Measurements from ENCODE around the gene NEGR1. TPM values are rescaled to one million over a fixed set of nuclear protein-coding genes. Genes with fewer than 3 reads are reported as not detected.

The NEGR1 gene
- total RNA-seq, 1 donor from 2014 or later: 8.6 TPM

- Mint-ChIP-seq H3K4me3 (ENCODE audit: unreplicated experiment) (no peak overlapping the region), H3K4me1 (ENCODE audit: low read depth, unreplicated experiment) (no peaks in the 10 kb centered on the region), H3K27ac (ENCODE audit: unreplicated experiment) (no peak overlapping the region), H3K36me3 (ENCODE audit: low read depth, unreplicated experiment) (no peaks in the 10 kb centered on the region), H3K27me3 (ENCODE audit: low read depth, unreplicated experiment) (no peaks in the 10 kb centered on the region), H3K9me3 (ENCODE audit: unreplicated experiment) (peaks cover 14% of the 10 kb centered on the region)
- Histone ChIP-seq H3K9ac (ENCODE audit: low read length) (no peak overlapping the region), H3K4me1 (ENCODE audit: insufficient read depth, low read length) (no peaks in the 10 kb centered on the region), H2AFZ (ENCODE audit: low read depth, low read length) (no peak overlapping the region), H3K27ac (ENCODE audit: low read depth, low read length) (no peak overlapping the region), H3K79me2 (ENCODE audit: insufficient read depth, low read length) (no peaks in the 10 kb centered on the region), H3K36me3 (ENCODE audit: insufficient read depth, low read length) (no peaks in the 10 kb centered on the region), H3K27me3 (ENCODE audit: insufficient read depth, low read length) (no peaks in the 10 kb centered on the region), H3K4me3 (ENCODE audit: insufficient read depth, low read depth, low read length) (no peak overlapping the region), H3K4me2 (ENCODE audit: low read length) (no peak overlapping the region), H3K9me3 (ENCODE audit: insufficient read depth, low read depth, low read length) (no peaks in the 10 kb centered on the region), H4K20me1 (ENCODE audit: insufficient read depth, low read length) (no peaks in the 10 kb centered on the region)
- TF ChIP-seq, protein P1, sequence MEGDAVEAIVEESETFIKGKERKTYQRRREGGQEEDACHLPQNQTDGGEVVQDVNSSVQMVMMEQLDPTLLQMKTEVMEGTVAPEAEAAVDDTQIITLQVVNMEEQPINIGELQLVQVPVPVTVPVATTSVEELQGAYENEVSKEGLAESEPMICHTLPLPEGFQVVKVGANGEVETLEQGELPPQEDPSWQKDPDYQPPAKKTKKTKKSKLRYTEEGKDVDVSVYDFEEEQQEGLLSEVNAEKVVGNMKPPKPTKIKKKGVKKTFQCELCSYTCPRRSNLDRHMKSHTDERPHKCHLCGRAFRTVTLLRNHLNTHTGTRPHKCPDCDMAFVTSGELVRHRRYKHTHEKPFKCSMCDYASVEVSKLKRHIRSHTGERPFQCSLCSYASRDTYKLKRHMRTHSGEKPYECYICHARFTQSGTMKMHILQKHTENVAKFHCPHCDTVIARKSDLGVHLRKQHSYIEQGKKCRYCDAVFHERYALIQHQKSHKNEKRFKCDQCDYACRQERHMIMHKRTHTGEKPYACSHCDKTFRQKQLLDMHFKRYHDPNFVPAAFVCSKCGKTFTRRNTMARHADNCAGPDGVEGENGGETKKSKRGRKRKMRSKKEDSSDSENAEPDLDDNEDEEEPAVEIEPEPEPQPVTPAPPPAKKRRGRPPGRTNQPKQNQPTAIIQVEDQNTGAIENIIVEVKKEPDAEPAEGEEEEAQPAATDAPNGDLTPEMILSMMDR (IDR thresholded peaks at IDR 0.05; ENCODE audit: insufficient read depth, low read depth, low read length): no peak
- no peak for TF ChIP-seq EZH2 (IDR thresholded peaks at IDR 0.05; ENCODE audit: insufficient read depth, low read length)
- DNase-seq (ENCODE audit: low read depth): no peak
- no peak for FAIRE-seq
Measured at GRCh38 chr1:71511505-71511904, 770.8 kb downstream of the NEGR1 start.

- Histone ChIP-seq H3K36me3 (ENCODE audit: insufficient read depth, low read length) (no peaks in the 10 kb centered on the region), H3K79me2 (ENCODE audit: insufficient read depth, low read length) (no peaks in the 10 kb centered on the region), H3K9me3 (ENCODE audit: insufficient read depth, low read depth, low read length) (no peaks in the 10 kb centered on the region), H3K4me3 (ENCODE audit: insufficient read depth, low read depth, low read length) (no peak overlapping the region), H2AFZ (ENCODE audit: low read depth, low read length) (no peak overlapping the region), H3K4me2 (ENCODE audit: low read length) (no peak overlapping the region), H3K4me1 (ENCODE audit: insufficient read depth, low read length) (no peaks in the 10 kb centered on the region), H4K20me1 (ENCODE audit: insufficient read depth, low read length) (no peaks in the 10 kb centered on the region), H3K27ac (ENCODE audit: low read depth, low read length) (no peak overlapping the region), H3K27me3 (ENCODE audit: insufficient read depth, low read length) (no peaks in the 10 kb centered on the region), H3K9ac (ENCODE audit: low read length) (no peak overlapping the region)
- no peak for TF ChIP-seq EZH2 (IDR thresholded peaks at IDR 0.05; ENCODE audit: insufficient read depth, low read length)
- Mint-ChIP-seq H3K27me3 (ENCODE audit: low read depth, unreplicated experiment) (no peaks in the 10 kb centered on the region), H3K4me3 (ENCODE audit: unreplicated experiment) (no peak overlapping the region), H3K27ac (ENCODE audit: unreplicated experiment) (no peak overlapping the region), H3K9me3 (ENCODE audit: unreplicated experiment) (peaks cover 14% of the 10 kb centered on the region), H3K36me3 (ENCODE audit: low read depth, unreplicated experiment) (no peaks in the 10 kb centered on the region), H3K4me1 (ENCODE audit: low read depth, unreplicated experiment) (no peaks in the 10 kb centered on the region)
- no peak for FAIRE-seq
- DNase-seq (ENCODE audit: low read depth): no peak
Measured at GRCh38 chr1:71510725-71511124, 771.6 kb downstream of the NEGR1 start.

- Histone ChIP-seq H3K9me3 (ENCODE audit: insufficient read depth, low read depth, low read length) (no peaks in the 10 kb centered on the region), H2AFZ (ENCODE audit: low read depth, low read length) (no peak overlapping the region), H3K36me3 (ENCODE audit: insufficient read depth, low read length) (no peaks in the 10 kb centered on the region), H3K79me2 (ENCODE audit: insufficient read depth, low read length) (no peaks in the 10 kb centered on the region), H3K4me3 (ENCODE audit: insufficient read depth, low read depth, low read length) (no peak overlapping the region), H3K27me3 (ENCODE audit: insufficient read depth, low read length) (no peaks in the 10 kb centered on the region), H3K9ac (ENCODE audit: low read length) (no peak overlapping the region), H3K4me1 (ENCODE audit: insufficient read depth, low read length) (no peaks in the 10 kb centered on the region), H4K20me1 (ENCODE audit: insufficient read depth, low read length) (no peaks in the 10 kb centered on the region), H3K27ac (ENCODE audit: low read depth, low read length) (no peak overlapping the region), H3K4me2 (ENCODE audit: low read length) (no peak overlapping the region)
- no peaks in the 10 kb centered on the region for H3K27me3 Mint-ChIP-seq (ENCODE audit: low read depth, unreplicated experiment)
- DNase-seq (ENCODE audit: low read depth): no peak
- no peaks in the 10 kb centered on the region for H3K36me3 Mint-ChIP-seq (ENCODE audit: low read depth, unreplicated experiment)
- no peak for TF ChIP-seq EZH2 (IDR thresholded peaks at IDR 0.05; ENCODE audit: insufficient read depth, low read length)
- TF ChIP-seq, protein P1 (IDR thresholded peaks at IDR 0.05; ENCODE audit: insufficient read depth, low read depth, low read length): no peak
- H3K4me1 Mint-ChIP-seq (ENCODE audit: low read depth, unreplicated experiment): no peaks in the 10 kb centered on the region
- H3K27ac Mint-ChIP-seq (ENCODE audit: unreplicated experiment): no peak overlapping the region
- H3K9me3 Mint-ChIP-seq (ENCODE audit: unreplicated experiment): peaks cover 16% of the 10 kb centered on the region
- no peak overlapping the region for H3K4me3 Mint-ChIP-seq (ENCODE audit: unreplicated experiment)
- FAIRE-seq: no peak
Measured at GRCh38 chr1:71509051-71509595, 773.2 kb downstream of the NEGR1 start.
